H9 (cell line): ENCODE measurements around the gene PPFIA2. TPM values are rescaled to one million over a fixed set of nuclear protein-coding genes. Genes with fewer than 3 reads are reported as not detected.

Experiments used
- DNase-seq: peaks from one replicate; pipeline ENCODE4 v3.0.0-alpha.2; 2017
- H2AFZ ChIP-seq: one replicate; pipeline ENCODE4 v1.6.1; 2013; ENCODE audit warnings: mild to moderate bottlenecking, low read length, control low read depth, moderate library complexity
- H2AK5ac ChIP-seq: 2 replicates; pipeline ENCODE4 v1.6.1; 2013; ENCODE audit warnings: low read length, control low read depth, mixed read lengths; ENCODE audit not compliant: insufficient read length
- H2BK120ac ChIP-seq: one replicate; pipeline ENCODE4 v1.6.1; 2013; ENCODE audit warnings: low read depth, mild to moderate bottlenecking, low read length, control low read depth, inconsistent platforms; ENCODE audit not compliant: poor library complexity, severe bottlenecking
- H2BK12ac ChIP-seq: 2 replicates; pipeline ENCODE4 v1.6.1; 2013; ENCODE audit warnings: low read length, control low read depth, mixed read lengths, low read depth; ENCODE audit not compliant: insufficient read length
- H2BK15ac ChIP-seq: 2 replicates; pipeline ENCODE4 v1.6.1; 2013; ENCODE audit warnings: low read depth, low read length, control low read depth
- H2BK20ac ChIP-seq: one replicate; pipeline ENCODE4 v1.6.1; 2013; ENCODE audit warnings: low read depth, mild to moderate bottlenecking, low read length, control low read depth, inconsistent platforms; ENCODE audit not compliant: poor library complexity, severe bottlenecking
- H2BK5ac ChIP-seq: 2 replicates; pipeline ENCODE4 v1.6.1; 2013; ENCODE audit warnings: low read length, control low read depth, mixed read lengths; ENCODE audit not compliant: insufficient read length
- H3K14ac ChIP-seq: 2 replicates; pipeline ENCODE4 v1.6.1; 2013; ENCODE audit warnings: low read length, control low read depth; ENCODE audit not compliant: insufficient read depth
- H3K18ac ChIP-seq: 2 replicates; pipeline ENCODE4 v1.6.1; 2013; ENCODE audit warnings: low read depth, mild to moderate bottlenecking, mixed read lengths, low read length, control low read depth; ENCODE audit not compliant: insufficient read length
- H3K23ac ChIP-seq: 2 replicates; pipeline ENCODE4 v1.6.1; 2013; ENCODE audit warnings: low read length, control low read depth, mixed read lengths, low read depth; ENCODE audit not compliant: insufficient read length
- H3K23me2 ChIP-seq: 2 replicates; pipeline ENCODE4 v1.6.1; 2013; ENCODE audit warnings: low read depth, mild to moderate bottlenecking, mixed read lengths, low read length, control low read depth; ENCODE audit not compliant: insufficient read length, poor library complexity, severe bottlenecking
- H3K27ac ChIP-seq: 2 replicates; pipeline ENCODE4 v1.5.1; 2013; ENCODE audit warnings: low read length, control low read depth, mixed read lengths, low read depth; ENCODE audit not compliant: insufficient read length
- H3K27me3 ChIP-seq: 2 replicates; pipeline ENCODE4 v1.6.1; 2013; ENCODE audit warnings: low read length, control low read depth, inconsistent platforms; ENCODE audit not compliant: insufficient read depth
- H3K4ac ChIP-seq: 2 replicates; pipeline ENCODE4 v1.6.1; 2013; ENCODE audit warnings: low read depth, mild to moderate bottlenecking, control low read depth, inconsistent platforms, low read length, moderate library complexity
- H3K4me1 ChIP-seq: 2 replicates; pipeline ENCODE4 v1.6.1; 2013; ENCODE audit warnings: low read length, control low read depth, inconsistent platforms; ENCODE audit not compliant: insufficient read depth
- H3K4me2 ChIP-seq: 2 replicates; pipeline ENCODE4 v1.6.1; 2013; ENCODE audit warnings: low read length, control low read depth, mixed read lengths; ENCODE audit not compliant: insufficient read length, insufficient read depth
- H3K56ac ChIP-seq: 2 replicates; pipeline ENCODE4 v1.6.1; 2013; ENCODE audit warnings: low read depth, mild to moderate bottlenecking, mixed read lengths, low read length, control low read depth; ENCODE audit not compliant: insufficient read length
- H3K79me1 ChIP-seq: 2 replicates; pipeline ENCODE4 v1.6.1; 2013; ENCODE audit warnings: low read depth, mild to moderate bottlenecking, moderate library complexity, low read length, control low read depth, inconsistent platforms; ENCODE audit not compliant: insufficient read depth, poor library complexity, severe bottlenecking
- H3K79me2 ChIP-seq: 2 replicates; pipeline ENCODE4 v1.6.1; 2013; ENCODE audit warnings: low read length, control low read depth, inconsistent platforms; ENCODE audit not compliant: insufficient read depth
- H3K9ac ChIP-seq: 2 replicates; pipeline ENCODE4 v1.6.1; 2013; ENCODE audit warnings: low read length, control low read depth, mixed read lengths; ENCODE audit not compliant: insufficient read length; ENCODE audit errors: extremely low read depth
- H3K9me3 ChIP-seq: one replicate; pipeline ENCODE4 v1.6.1; 2013; ENCODE audit warnings: low read depth, low read length, inconsistent platforms; ENCODE audit not compliant: control insufficient read depth
- H3T11ph ChIP-seq: one replicate; pipeline ENCODE4 v1.6.1; 2013; ENCODE audit warnings: mild to moderate bottlenecking, low read length, control low read depth, inconsistent platforms
- H4K20me1 ChIP-seq: one replicate; pipeline ENCODE4 v1.6.1; 2013; ENCODE audit not compliant: control insufficient read depth, insufficient read length, insufficient read depth
- H4K5ac ChIP-seq: 2 replicates; pipeline ENCODE4 v1.6.1; 2013; ENCODE audit warnings: low read depth, mild to moderate bottlenecking, mixed read lengths, low read length, control low read depth; ENCODE audit not compliant: insufficient read length
- H4K8ac ChIP-seq: replicated peaks from 2 replicates; pipeline ENCODE4 v1.6.1; 2013; ENCODE audit warnings: low read length, control low read depth, mixed read lengths, low read depth; ENCODE audit not compliant: insufficient read length
- H4K91ac ChIP-seq: 2 replicates; pipeline ENCODE4 v1.6.1; 2013; ENCODE audit warnings: low read depth, mild to moderate bottlenecking, moderate library complexity, mixed read lengths, low read length, control low read depth; ENCODE audit not compliant: insufficient read length
- H3K27ac Mint-ChIP-seq, 3 experiments: 2 replicates in 2 of 3; 3 replicates in 1 of 3; pipeline ENCODE4 v1.8.0; 2020 to 2021; ENCODE audit warnings: mixed read lengths in 3 of 3, mild to moderate bottlenecking in 1 of 3, moderate library complexity in 1 of 3
- H3K27me3 Mint-ChIP-seq: 2 replicates; pipeline ENCODE4 v1.8.0; 2021; ENCODE audit warnings: low read depth, mild to moderate bottlenecking, moderate library complexity, mixed read lengths
- H3K36me3 Mint-ChIP-seq, 3 experiments: 2 replicates in 2 of 3; 3 replicates in 1 of 3; pipeline ENCODE4 v1.8.0; 2020 to 2021; ENCODE audit warnings: low read depth in 3 of 3, mixed read lengths in 3 of 3; ENCODE audit not compliant: insufficient read depth in 1 of 3
- H3K4me1 Mint-ChIP-seq, 2 experiments: 2 replicates each; pipeline ENCODE4 v1.8.0; 2020; ENCODE audit warnings: mixed read lengths in 2 of 2
- H3K4me3 Mint-ChIP-seq, 2 experiments: 2 replicates in 1 of 2; 3 replicates in 1 of 2; pipeline ENCODE4 v1.8.0; 2020 to 2021; ENCODE audit warnings: mild to moderate bottlenecking in 2 of 2, mixed read lengths in 2 of 2, moderate library complexity in 1 of 2
- H3K9me3 Mint-ChIP-seq, 2 experiments: 2 replicates in 1 of 2; 3 replicates in 1 of 2; pipeline ENCODE4 v1.8.0; 2020; ENCODE audit warnings: mild to moderate bottlenecking in 2 of 2, mixed read lengths in 2 of 2, moderate library complexity in 1 of 2
- CTCF ChIP-seq: fragments of 200-600 bp; sonication (generic); conservative IDR thresholded peaks from 3 replicates; pipeline ENCODE4 v1.8.0; 2021; ENCODE audit warnings: antibody characterized with exemption, mild to moderate bottlenecking
- WGBS: extraction: QIAGEN DNeasy Blood & Tissue Kit; methylation state at CpG from one replicate; pipeline ENCODE4 v1.1.7; 2013; ENCODE audit warnings: missing lambda C conversion rate, low lambda C conversion rate, mixed read lengths; ENCODE audit not compliant: insufficient read length; ENCODE audit errors: extremely low coverage; 5-methylcytosine and 5-hydroxymethylcytosine counted together
- total RNA-seq: library from RNA; stranded (reverse); gene quantifications from 2 replicates; pipeline ENCODE4 v1.2.1, GENCODE V29; 2021

Gene PPFIA2
- total RNA-seq, 1 experiment from 2014 or later: 1.3 TPM

DNA sequence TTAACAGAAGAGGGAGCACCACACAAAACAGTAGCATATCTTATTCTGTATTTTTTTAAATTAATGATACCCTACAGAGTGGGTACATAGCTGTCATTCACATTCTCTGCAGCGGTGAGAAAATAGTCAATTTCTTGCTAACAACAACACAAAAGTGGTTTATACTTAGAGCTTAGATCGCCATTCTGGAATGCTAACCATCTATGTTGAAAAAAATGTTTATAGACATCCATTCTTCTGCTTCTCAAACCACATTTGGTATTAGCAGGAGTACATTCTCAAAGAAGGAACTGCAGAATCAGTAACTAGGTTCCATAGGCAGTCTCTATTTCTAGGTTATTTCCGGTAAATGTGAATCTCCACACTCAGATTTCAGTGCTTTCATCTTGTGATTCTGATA, 185.9 kb downstream of the PPFIA2 start:
- no peaks in the 10 kb centered on the region; the same call in 1 of the 2 replicates for H3K27me3 Mint-ChIP-seq
- Histone ChIP-seq H4K91ac (no peak overlapping the region), H4K20me1 (no peaks in the 10 kb centered on the region), H3T11ph (no peak overlapping the region), H3K18ac (no peak overlapping the region), H3K27me3 (no peaks in the 10 kb centered on the region), H2BK5ac (no peak overlapping the region), H3K56ac (no peak overlapping the region), H3K79me1 (no peaks in the 10 kb centered on the region), H4K5ac (no peak overlapping the region), H2BK20ac (no peak overlapping the region), H3K23me2 (no peaks in the 10 kb centered on the region), H3K79me2 (no peaks in the 10 kb centered on the region), H2AK5ac (no peak overlapping the region), H2BK12ac (no peak overlapping the region), H3K23ac (no peak overlapping the region), H3K4me2 (no peak overlapping the region), H3K9ac (no peak overlapping the region), H2AFZ (no peak overlapping the region), H3K9me3 (no peaks in the 10 kb centered on the region), H3K4ac (no peak overlapping the region), H3K27ac (no peak overlapping the region), H4K8ac (no peak overlapping the region), H3K14ac (no peak overlapping the region), H3K4me1 (no peaks in the 10 kb centered on the region), H2BK15ac (no peak overlapping the region), H2BK120ac (no peak overlapping the region)
- no peaks in the 10 kb centered on the region for H3K9me3 Mint-ChIP-seq
- H3K4me3 Mint-ChIP-seq: no peak overlapping the region
- TF ChIP-seq CTCF: no peak
- H3K36me3 Mint-ChIP-seq: no peaks in the 10 kb centered on the region
- no peak for DNase-seq
- no CpG with 5 or more reads among the region's 3 CpGs for WGBS
- no peaks in the 10 kb centered on the region for H3K4me1 Mint-ChIP-seq
- H3K27ac Mint-ChIP-seq: no peak overlapping the region
